HepG2 (cell line): ENCODE data around the gene CIAO2A. TPM values are rescaled to one million over a fixed set of nuclear protein-coding genes. Genes with fewer than 3 reads are reported as not detected.

Experiments
- AHR ChIP-seq: IDR thresholded peaks from 2 replicates; pipeline ENCODE4 v1.6.1; 2018; ENCODE audit warnings: missing genetic modification reagents, missing compliant biosample characterization
- EED ChIP-seq: sonication (generic); formaldehyde crosslinking; IDR thresholded peaks from 2 replicates; pipeline ENCODE4 v1.5.0; 2020; ENCODE audit warnings: mild to moderate bottlenecking, missing genetic modification reagents
- FOXA3 ChIP-seq: IDR thresholded peaks from 2 replicates; pipeline ENCODE4 v1.6.1; 2016; ENCODE audit warnings: missing genetic modification reagents, missing compliant biosample characterization
- GPN1 ChIP-seq: sonication (generic); formaldehyde crosslinking; IDR thresholded peaks from 2 replicates; pipeline ENCODE4 v1.5.1; 2020; ENCODE audit warnings: missing genetic modification reagents, borderline replicate concordance
- IRF9 ChIP-seq: sonication (generic); formaldehyde crosslinking; IDR thresholded peaks from 2 replicates; pipeline ENCODE4 v1.8.0; 2022; ENCODE audit warnings: missing genetic modification reagents, mild to moderate bottlenecking, borderline replicate concordance
- KLF6 ChIP-seq: IDR thresholded peaks from 2 replicates; pipeline ENCODE4 v1.8.0; 2016; ENCODE audit warnings: missing biosample characterization, missing genetic modification reagents
- MTF2 ChIP-seq: sonication (generic); formaldehyde crosslinking; IDR thresholded peaks from 2 replicates; pipeline ENCODE4 v1.5.0; 2020; ENCODE audit warnings: missing genetic modification reagents, borderline replicate concordance
- NCOA1 ChIP-seq: sonication (generic); formaldehyde crosslinking; IDR thresholded peaks from 2 replicates; pipeline ENCODE4 v1.9.0; 2021; ENCODE audit warnings: missing genetic modification reagents
- NFRKB ChIP-seq: fragments of 450-650 bp; IDR thresholded peaks from 2 replicates; pipeline ENCODE4 v1.6.1; 2017
- NR2C2 ChIP-seq: sonication (generic); formaldehyde crosslinking; IDR thresholded peaks from 2 replicates; pipeline ENCODE4 v1.4.0; 2020; ENCODE audit warnings: missing genetic modification reagents, mild to moderate bottlenecking, moderate library complexity, borderline replicate concordance
- RFX3 ChIP-seq: IDR thresholded peaks from 2 replicates; pipeline ENCODE4 v1.6.1; 2016; ENCODE audit warnings: missing biosample characterization, missing genetic modification reagents
- RFX5 ChIP-seq: IDR thresholded peaks from 2 replicates; pipeline ENCODE4 v1.6.1; 2011; ENCODE audit warnings: low read depth, low read length, improper control_type of control experiment
- SMARCE1 ChIP-seq: fragments of 450-650 bp; IDR thresholded peaks from 2 replicates; pipeline ENCODE4 v1.6.1; 2017; ENCODE audit warnings: borderline replicate concordance
- SNRNP70 ChIP-seq: fragments of 200-400 bp; formaldehyde crosslinking; IDR thresholded peaks from 2 replicates; pipeline ENCODE4 v1.6.1; 2017; ENCODE audit warnings: mild to moderate bottlenecking, low read depth, low read length, moderate library complexity
- ZC3H13 ChIP-seq: sonication (generic); formaldehyde crosslinking; IDR thresholded peaks from 2 replicates; pipeline ENCODE4 v1.8.1; 2023; ENCODE audit warnings: mild to moderate bottlenecking, missing genetic modification reagents, moderate library complexity
- ZNF205 ChIP-seq: IDR thresholded peaks from 2 replicates; pipeline ENCODE4 v1.6.1; 2018; ENCODE audit warnings: missing biosample characterization, missing genetic modification reagents
- ZNF224 ChIP-seq: sonication (generic); formaldehyde crosslinking; IDR thresholded peaks from 2 replicates; pipeline ENCODE4 v1.5.0; 2020; ENCODE audit warnings: mild to moderate bottlenecking, missing genetic modification reagents
- ZNF234 ChIP-seq: sonication (generic); formaldehyde crosslinking; conservative IDR thresholded peaks from 2 replicates; pipeline ENCODE4 v1.5.1; 2020; ENCODE audit warnings: mild to moderate bottlenecking, missing genetic modification reagents
- ZNF446 ChIP-seq: sonication (generic); formaldehyde crosslinking; IDR thresholded peaks from 2 replicates; pipeline ENCODE4 v1.5.0; 2020; ENCODE audit warnings: mild to moderate bottlenecking, missing genetic modification reagents
- ZNF607 ChIP-seq: sonication (generic); formaldehyde crosslinking; IDR thresholded peaks from 2 replicates; pipeline ENCODE4 v1.5.1; 2020; ENCODE audit warnings: missing genetic modification reagents, mild to moderate bottlenecking, borderline replicate concordance
- ZNF781 ChIP-seq: sonication (generic); formaldehyde crosslinking; IDR thresholded peaks from 2 replicates; pipeline ENCODE4 v1.5.1; 2020; ENCODE audit warnings: borderline replicate concordance, mild to moderate bottlenecking, missing genetic modification reagents; ENCODE audit errors: not compliant biosample characterization
- ZNF782 ChIP-seq: sonication (generic); formaldehyde crosslinking; IDR thresholded peaks from 2 replicates; pipeline ENCODE4 v1.4.0; 2020; ENCODE audit warnings: missing genetic modification reagents, mild to moderate bottlenecking, borderline replicate concordance
- polyA plus RNA-seq, 8 experiments: library from polyadenylated mRNA; depleted of rRNA in 3 of 8; stranded (reverse) in 7 of 8; unstranded in 1 of 8; fragments of >200 nt; fragmentation: Illumina TruSeq in 4 of 8; extraction: Trizol in 4 of 8; gene quantifications; 2 replicates each; pipeline versions ENCODE4 v1.2.1 to v1.2.3, GENCODE V29; 2011 to 2016; ENCODE audit warnings: low read depth in 4 of 8, missing spikeins in 1 of 8, mixed read lengths in 1 of 8; ENCODE audit not compliant: insufficient read depth in 1 of 8
- total RNA-seq, 5 experiments: library from RNA; depleted of rRNA; stranded (reverse); fragments of >200 nt; fragmentation: Illumina TruSeq; extraction: Trizol; gene quantifications; 2 replicates each; pipeline ENCODE4 v1.2.3, GENCODE V29; 2016; ENCODE audit warnings: low read depth in 1 of 5
- TF ChIP-seq, protein P1 (sequence below): sonication (generic); formaldehyde crosslinking; IDR thresholded peaks from 2 replicates; pipeline ENCODE4 v1.8.0; 2022; ENCODE audit warnings: mild to moderate bottlenecking, missing genetic modification reagents
- TF ChIP-seq, protein P2 (sequence below): conservative IDR thresholded peaks from 2 replicates; pipeline ENCODE4 v1.6.1; 2018; ENCODE audit warnings: missing genetic modification reagents
- TF ChIP-seq, protein P3 (sequence below): sonication (generic); formaldehyde crosslinking; conservative IDR thresholded peaks from 2 replicates; pipeline ENCODE4 v1.8.0; 2022; ENCODE audit warnings: mild to moderate bottlenecking, moderate library complexity, missing genetic modification reagents

CIAO2A gene
- total and polyA plus RNA-seq, 2 of the 13 experiments (the other 11 are each of a cell fraction or from before 2014, with no cell fraction given), result 83.0 to 100 TPM

DNA sequence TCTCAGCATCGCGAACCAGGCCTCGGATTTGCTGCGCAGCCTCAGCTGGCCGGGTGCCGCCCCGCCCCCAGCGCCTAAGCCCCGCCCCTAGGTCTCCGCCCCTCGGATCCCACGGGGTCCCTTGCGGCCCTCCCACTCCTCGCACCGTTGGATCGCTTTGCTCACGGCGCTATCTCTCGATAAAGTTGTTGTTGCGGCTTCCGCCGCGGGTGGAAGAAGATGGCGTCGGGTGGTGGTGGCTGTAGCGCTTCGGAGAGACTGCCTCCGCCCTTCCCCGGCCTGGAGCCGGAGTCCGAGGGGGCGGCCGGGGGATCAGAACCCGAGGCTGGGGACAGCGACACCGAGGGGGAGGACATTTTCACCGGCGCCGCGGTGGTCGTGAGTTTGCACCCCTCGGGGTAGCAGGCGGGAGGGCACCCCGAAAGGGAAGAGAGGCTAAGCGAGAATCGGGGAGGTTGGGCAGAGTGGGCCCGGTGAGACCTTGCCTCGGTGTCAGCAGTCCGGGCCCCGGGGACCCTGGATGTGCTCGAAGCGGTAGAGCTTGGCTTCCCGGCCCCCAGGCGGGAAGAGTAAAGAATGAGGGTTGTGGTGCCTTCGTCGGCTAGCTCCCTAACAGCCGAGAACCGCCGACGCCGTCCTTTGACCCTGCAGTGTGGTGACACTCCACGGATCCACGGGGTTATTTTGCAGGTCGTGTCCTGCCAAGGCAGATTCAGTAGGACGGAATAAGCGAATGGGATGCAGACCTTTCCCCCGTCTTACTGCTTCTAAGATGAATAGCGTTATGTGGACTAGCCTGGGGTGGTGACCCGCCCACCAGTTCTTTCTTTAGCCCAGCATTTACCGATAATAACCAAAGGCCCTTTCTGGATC lies 2.4 kb upstream of the CIAO2A start, which contains the start of gene SNX1 (continued):
- TF ChIP-seq AHR (CRISPR knock-in tag) (peak; percentile 85; the same call in 1 of the 2 replicates), RFX5 (no peak), NR2C2 (CRISPR knock-in tag) (peak; percentile 38; the same call in 1 of the 2 replicates), ZNF782 (CRISPR knock-in tag) (peak; percentile 19; the same call in 1 of the 2 replicates), ZC3H13 (0 out of 2 replicates have a peak, but pooled peaks have one; percentile 41), KLF6 (CRISPR knock-in tag) (peak; percentile 80; the same call in 1 of the 2 replicates), ZNF234 (CRISPR knock-in tag) (peak; percentile 8; the same call in 1 of the 2 replicates), SMARCE1 (no peak), MTF2 (no peak), NFRKB (peak; percentile 76), IRF9 (peak; percentile 72; the same call in 1 of the 2 replicates), EED (CRISPR knock-in tag) (peak; percentile 74; the same call in 1 of the 2 replicates), SNRNP70 (no peak), ZNF607 (CRISPR knock-in tag) (peak; percentile 80), ZNF446 (CRISPR knock-in tag) (no peak), ZNF205 (CRISPR knock-in tag) (peak; percentile 78; the same call in 1 of the 2 replicates), NCOA1 (CRISPR knock-in tag) (no peak), FOXA3 (CRISPR knock-in tag) (peak; percentile 70; the same call in 1 of the 2 replicates), ZNF781 (CRISPR knock-in tag) (peak; percentile 57), GPN1 (CRISPR knock-in tag) (peak; percentile 24; the same call in 1 of the 2 replicates), ZNF224 (CRISPR knock-in tag) (no peak), RFX3 (CRISPR knock-in tag) (0 out of 2 replicates have a peak, but pooled peaks have one; percentile 14)
- TF ChIP-seq, protein P1, sequence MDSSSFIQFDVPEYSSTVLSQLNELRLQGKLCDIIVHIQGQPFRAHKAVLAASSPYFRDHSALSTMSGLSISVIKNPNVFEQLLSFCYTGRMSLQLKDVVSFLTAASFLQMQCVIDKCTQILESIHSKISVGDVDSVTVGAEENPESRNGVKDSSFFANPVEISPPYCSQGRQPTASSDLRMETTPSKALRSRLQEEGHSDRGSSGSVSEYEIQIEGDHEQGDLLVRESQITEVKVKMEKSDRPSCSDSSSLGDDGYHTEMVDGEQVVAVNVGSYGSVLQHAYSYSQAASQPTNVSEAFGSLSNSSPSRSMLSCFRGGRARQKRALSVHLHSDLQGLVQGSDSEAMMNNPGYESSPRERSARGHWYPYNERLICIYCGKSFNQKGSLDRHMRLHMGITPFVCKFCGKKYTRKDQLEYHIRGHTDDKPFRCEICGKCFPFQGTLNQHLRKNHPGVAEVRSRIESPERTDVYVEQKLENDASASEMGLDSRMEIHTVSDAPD (CRISPR knock-in tag), result 0 out of 2 replicates have a peak, but pooled peaks have one; percentile 40
- TF ChIP-seq, protein P2, sequence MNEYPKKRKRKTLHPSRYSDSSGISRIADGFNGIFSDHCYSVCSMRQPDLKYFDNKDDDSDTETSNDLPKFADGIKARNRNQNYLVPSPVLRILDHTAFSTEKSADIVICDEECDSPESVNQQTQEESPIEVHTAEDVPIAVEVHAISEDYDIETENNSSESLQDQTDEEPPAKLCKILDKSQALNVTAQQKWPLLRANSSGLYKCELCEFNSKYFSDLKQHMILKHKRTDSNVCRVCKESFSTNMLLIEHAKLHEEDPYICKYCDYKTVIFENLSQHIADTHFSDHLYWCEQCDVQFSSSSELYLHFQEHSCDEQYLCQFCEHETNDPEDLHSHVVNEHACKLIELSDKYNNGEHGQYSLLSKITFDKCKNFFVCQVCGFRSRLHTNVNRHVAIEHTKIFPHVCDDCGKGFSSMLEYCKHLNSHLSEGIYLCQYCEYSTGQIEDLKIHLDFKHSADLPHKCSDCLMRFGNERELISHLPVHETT, result peak; percentile 70
- TF ChIP-seq, protein P3, sequence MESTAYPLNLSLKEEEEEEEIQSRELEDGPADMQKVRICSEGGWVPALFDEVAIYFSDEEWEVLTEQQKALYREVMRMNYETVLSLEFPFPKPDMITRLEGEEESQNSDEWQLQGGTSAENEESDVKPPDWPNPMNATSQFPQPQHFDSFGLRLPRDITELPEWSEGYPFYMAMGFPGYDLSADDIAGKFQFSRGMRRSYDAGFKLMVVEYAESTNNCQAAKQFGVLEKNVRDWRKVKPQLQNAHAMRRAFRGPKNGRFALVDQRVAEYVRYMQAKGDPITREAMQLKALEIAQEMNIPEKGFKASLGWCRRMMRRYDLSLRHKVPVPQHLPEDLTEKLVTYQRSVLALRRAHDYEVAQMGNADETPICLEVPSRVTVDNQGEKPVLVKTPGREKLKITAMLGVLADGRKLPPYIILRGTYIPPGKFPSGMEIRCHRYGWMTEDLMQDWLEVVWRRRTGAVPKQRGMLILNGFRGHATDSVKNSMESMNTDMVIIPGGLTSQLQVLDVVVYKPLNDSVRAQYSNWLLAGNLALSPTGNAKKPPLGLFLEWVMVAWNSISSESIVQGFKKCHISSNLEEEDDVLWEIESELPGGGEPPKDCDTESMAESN (CRISPR knock-in tag), result peak; percentile 71
